ENCODE results near the gene ADAM15.
A peak's percentile ranks its signal among the peaks of the same experiment; 100 is the strongest.

Gene ADAM15

DNA sequence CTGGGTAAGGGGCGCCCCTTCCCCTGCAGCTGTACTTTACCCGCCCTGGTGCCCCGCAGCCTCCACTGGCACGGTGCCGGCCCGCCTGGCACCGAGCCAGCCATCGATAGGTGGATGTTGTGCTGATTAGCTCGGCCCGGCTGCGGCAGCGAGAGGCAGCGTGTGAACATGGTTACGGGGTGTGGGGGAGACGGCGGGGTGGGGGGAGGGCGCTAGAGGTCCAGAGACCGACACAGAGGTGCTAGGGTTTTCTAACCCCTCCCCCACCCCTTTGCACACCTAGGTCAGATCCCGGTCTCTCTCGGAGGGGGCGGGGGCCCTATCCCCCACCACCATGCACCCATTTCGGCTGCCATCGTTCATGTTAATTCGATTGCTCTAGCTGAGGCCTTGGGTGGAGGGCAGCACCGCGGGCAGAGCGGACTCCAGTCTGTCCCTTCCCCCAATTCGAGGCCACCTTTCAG lies 19.1 kb downstream of the ADAM15 start (continued):
- TF ChIP-seq ZNF701 (tag by site-specific recombination; IDR thresholded peaks at IDR 0.05) (no peak), ZNF837 (tag by site-specific recombination; IDR thresholded peaks at IDR 0.05) (no peak), KLF10 (tag by site-specific recombination; IDR thresholded peaks at IDR 0.05) (0 out of 2 replicates have a peak, but pooled peaks have one; percentile 6), ZNF670 (tag by site-specific recombination; IDR thresholded peaks at IDR 0.05; ENCODE audit: low read depth) (no peak), TCF7L2 (IDR thresholded peaks at IDR 0.05; ENCODE audit: borderline replicate concordance, low read depth, low read length) (peak; percentile 8; the same call in 1 of the 2 replicates), SCRT2 (tag by site-specific recombination; IDR thresholded peaks at IDR 0.05) (no peak), ZEB2 (tag by site-specific recombination; IDR thresholded peaks at IDR 0.05) (no peak)

DNA sequence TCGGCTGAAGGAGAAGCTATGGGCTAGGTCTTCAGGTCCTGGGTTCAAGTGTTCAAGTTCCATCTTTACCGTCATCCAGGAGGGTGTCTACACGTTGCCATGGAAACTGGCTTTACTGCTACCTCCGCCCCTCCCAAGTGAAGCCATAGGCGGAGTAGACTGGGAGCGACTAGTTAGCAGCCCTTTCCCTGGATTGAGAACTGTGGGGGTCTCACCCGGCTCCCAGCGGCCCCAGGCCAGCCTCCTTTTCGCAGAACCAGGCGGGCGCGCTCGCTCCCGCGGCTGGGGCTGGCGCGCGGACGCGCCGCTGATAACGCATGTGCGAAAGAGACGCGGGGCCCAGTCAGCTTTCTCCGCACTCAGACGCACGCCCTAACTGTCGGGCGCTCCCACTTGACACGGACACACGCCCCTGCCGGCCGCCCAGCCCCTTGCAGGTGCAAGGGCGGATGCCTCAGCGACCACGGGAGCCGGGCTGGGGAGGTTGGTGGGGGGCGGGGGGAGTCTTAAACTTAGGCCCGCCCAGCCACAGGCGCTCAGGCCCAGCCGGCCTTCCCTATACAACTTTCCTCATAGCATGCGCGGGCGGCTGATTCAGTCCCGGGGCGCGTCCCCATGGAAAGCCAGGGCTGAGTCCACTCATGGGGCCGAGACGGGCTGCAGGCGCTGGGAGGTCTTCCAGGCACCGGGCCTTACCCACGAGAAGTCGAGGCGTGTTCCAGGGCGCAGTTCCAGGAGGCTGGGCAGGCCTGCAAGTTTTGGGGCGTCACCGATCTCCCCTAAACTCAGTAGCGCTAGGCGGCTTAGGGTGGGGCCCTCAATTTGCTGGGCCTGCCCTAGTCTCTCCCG lies 19.8 kb downstream of the ADAM15 start:
- Histone ChIP-seq H3K4me1 (ENCODE audit: control insufficient read depth, insufficient read depth, low read length) (peaks cover 5% of the 10 kb centered on the region; the same call in 1 of the 2 replicates), H3K36me3 (ENCODE audit: control insufficient read depth in 2 of 2, insufficient read depth in 1 of 2, low read length in 2 of 2) (peaks cover 0 to 5% of the 10 kb centered on the region in 2 experiments; a peak in 1 of 3 replicates), H3K9me3 (ENCODE audit: control insufficient read depth, insufficient read depth, low read depth, low read length) (no peaks in the 10 kb centered on the region), H3K27ac (ENCODE audit: extremely low read depth, low read depth, low read length) (no peak overlapping the region; the same call in 1 of the 2 replicates), H3K4me3 (ENCODE audit: low read depth, low read length) (peak overlapping the region; percentile 0; the same call in 1 of the 2 replicates)
- POLR2A ChIA-PET = interaction anchor here (0.6 kb wide), 1 partner anchor 10 kb away, joined by 3 read pairs; no protein-coding TSS in a partner anchor
- CTCF ChIA-PET = interaction anchor here (0.7 to 8.0 kb wide), 4 partner anchors 10 to 102 kb away, joined by 3 to 66 read pairs (median 8); partner anchors contain the start of gene KRTCAP2
- peak; percentile 32; the same call in 1 of the 2 replicates for TF ChIP-seq ZNF76 (tag by site-specific recombination; IDR thresholded peaks at IDR 0.05; ENCODE audit: borderline replicate concordance, low read depth)
- TF ChIP-seq SP3 (tag by site-specific recombination; IDR thresholded peaks at IDR 0.05) = peak; percentile 79
- TF ChIP-seq ZBTB8A (tag by site-specific recombination; IDR thresholded peaks at IDR 0.05) = peak; percentile 96
- TF ChIP-seq, protein P1, sequence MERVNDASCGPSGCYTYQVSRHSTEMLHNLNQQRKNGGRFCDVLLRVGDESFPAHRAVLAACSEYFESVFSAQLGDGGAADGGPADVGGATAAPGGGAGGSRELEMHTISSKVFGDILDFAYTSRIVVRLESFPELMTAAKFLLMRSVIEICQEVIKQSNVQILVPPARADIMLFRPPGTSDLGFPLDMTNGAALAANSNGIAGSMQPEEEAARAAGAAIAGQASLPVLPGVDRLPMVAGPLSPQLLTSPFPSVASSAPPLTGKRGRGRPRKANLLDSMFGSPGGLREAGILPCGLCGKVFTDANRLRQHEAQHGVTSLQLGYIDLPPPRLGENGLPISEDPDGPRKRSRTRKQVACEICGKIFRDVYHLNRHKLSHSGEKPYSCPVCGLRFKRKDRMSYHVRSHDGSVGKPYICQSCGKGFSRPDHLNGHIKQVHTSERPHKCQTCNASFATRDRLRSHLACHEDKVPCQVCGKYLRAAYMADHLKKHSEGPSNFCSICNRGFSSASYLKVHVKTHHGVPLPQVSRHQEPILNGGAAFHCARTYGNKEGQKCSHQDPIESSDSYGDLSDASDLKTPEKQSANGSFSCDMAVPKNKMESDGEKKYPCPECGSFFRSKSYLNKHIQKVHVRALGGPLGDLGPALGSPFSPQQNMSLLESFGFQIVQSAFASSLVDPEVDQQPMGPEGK (tag by site-specific recombination; IDR thresholded peaks at IDR 0.05) = peak; percentile 67; the same call in 1 of the 2 replicates
- TF ChIP-seq ZNF571 (tag by site-specific recombination; IDR thresholded peaks at IDR 0.05) = no peak
- TF ChIP-seq ZNF501 (tag by site-specific recombination; IDR thresholded peaks at IDR 0.05) = no peak
- TF ChIP-seq ZBTB21 (tag by site-specific recombination; IDR thresholded peaks at IDR 0.05) = no peak
- TF ChIP-seq, protein P2, sequence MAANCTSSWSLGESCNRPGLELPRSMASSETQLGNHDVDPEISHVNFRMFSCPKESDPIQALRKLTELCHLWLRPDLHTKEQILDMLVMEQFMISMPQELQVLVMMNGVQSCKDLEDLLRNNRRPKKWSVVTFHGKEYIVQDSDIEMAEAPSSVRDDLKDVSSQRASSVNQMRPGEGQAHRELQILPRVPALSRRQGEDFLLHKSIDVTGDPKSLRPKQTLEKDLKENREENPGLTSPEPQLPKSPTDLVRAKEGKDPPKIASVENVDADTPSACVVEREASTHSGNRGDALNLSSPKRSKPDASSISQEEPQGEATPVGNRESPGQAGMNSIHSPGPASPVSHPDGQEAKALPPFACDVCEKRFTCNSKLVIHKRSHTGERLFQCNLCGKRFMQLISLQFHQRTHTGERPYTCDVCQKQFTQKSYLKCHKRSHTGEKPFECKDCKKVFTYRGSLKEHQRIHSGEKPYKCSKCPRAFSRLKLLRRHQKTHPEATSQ (tag by site-specific recombination; IDR thresholded peaks at IDR 0.05) = no peak
- peak; percentile 25; the same call in 1 of the 2 replicates for TF ChIP-seq KLF7 (tag by site-specific recombination; IDR thresholded peaks at IDR 0.05; ENCODE audit: borderline replicate concordance)
- TF ChIP-seq ZNF530 (tag by site-specific recombination; IDR thresholded peaks at IDR 0.05; ENCODE audit: low read depth) = no peak
- peak; percentile 64; the same call in 1 of the 2 replicates for TF ChIP-seq ZFP69B (tag by site-specific recombination; IDR thresholded peaks at IDR 0.05)
- TF ChIP-seq, protein P3, sequence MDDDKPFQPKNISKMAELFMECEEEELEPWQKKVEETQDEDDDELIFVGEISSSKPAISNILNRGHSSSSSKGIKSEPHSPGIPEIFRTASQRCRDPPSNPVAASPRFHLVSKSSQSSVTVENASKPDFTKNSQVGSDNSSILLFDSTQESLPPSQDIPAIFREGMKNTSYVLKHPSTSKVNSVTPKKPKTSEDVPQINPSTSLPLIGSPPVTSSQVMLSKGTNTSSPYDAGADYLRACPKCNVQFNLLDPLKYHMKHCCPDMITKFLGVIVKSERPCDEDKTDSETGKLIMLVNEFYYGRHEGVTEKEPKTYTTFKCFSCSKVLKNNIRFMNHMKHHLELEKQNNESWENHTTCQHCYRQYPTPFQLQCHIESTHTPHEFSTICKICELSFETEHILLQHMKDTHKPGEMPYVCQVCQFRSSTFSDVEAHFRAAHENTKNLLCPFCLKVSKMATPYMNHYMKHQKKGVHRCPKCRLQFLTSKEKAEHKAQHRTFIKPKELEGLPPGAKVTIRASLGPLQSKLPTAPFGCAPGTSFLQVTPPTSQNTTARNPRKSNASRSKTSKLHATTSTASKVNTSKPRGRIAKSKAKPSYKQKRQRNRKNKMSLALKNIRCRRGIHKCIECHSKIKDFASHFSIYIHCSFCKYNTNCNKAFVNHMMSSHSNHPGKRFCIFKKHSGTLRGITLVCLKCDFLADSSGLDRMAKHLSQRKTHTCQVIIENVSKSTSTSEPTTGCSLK (tag by site-specific recombination; IDR thresholded peaks at IDR 0.05) = no peak
- no peak for TF ChIP-seq ZNF791 (tag by site-specific recombination; IDR thresholded peaks at IDR 0.05)
- no peak for TF ChIP-seq OSR2 (tag by site-specific recombination; IDR thresholded peaks at IDR 0.05)
- peak; percentile 40 for TF ChIP-seq SP7 (tag by site-specific recombination; IDR thresholded peaks at IDR 0.05)
- no peak for TF ChIP-seq ZNF155 (tag by site-specific recombination; IDR thresholded peaks at IDR 0.05)
- no peak for TF ChIP-seq ZNF350 (tag by site-specific recombination; IDR thresholded peaks at IDR 0.05)
- TF ChIP-seq ZFP41 (tag by site-specific recombination; IDR thresholded peaks at IDR 0.05; ENCODE audit: borderline replicate concordance) = no peak
- TF ChIP-seq WT1 (tag by site-specific recombination; IDR thresholded peaks at IDR 0.05) = peak; percentile 65
- TF ChIP-seq ZNF157 (tag by site-specific recombination; IDR thresholded peaks at IDR 0.05) = no peak
- TF ChIP-seq ZNF747 (tag by site-specific recombination; IDR thresholded peaks at IDR 0.05) = no peak
- no peak for TF ChIP-seq ZNF558 (tag by site-specific recombination; IDR thresholded peaks at IDR 0.05)
- no peak for TF ChIP-seq ZNF621 (tag by site-specific recombination; IDR thresholded peaks at IDR 0.05)
- TF ChIP-seq ZNF610 (tag by site-specific recombination; IDR thresholded peaks at IDR 0.05; ENCODE audit: borderline replicate concordance) = peak; percentile 31; the same call in 1 of the 2 replicates
- no peak for TF ChIP-seq ZNF433 (tag by site-specific recombination; IDR thresholded peaks at IDR 0.05; ENCODE audit: low read depth)

Data from HEK293 (cell line).